B cell (primary cell): ENCODE measurements around the gene HDAC1. TPM values are rescaled to one million over a fixed set of nuclear protein-coding genes. Genes with fewer than 3 reads are reported as not detected.
"Not testable (repeated sequence)": the region's sequence is repeated elsewhere in the genome, so short reads cannot be mapped to it uniquely, and the experiment has no call there.

Experiments used
- ATAC-seq: fragments of 200-7000 bp; cut with Tn5 transposase; one replicate; pipeline ENCODE4 v1.10.0; 2021; ENCODE audit warnings: low read depth, mild to moderate bottlenecking, moderate number of reproducible peaks, moderate library complexity
- CTCF ChIA-PET: fragments of 350-600 bp; sonication (Branson Sonifier 250); formaldehyde crosslinking; loops from one replicate; lab custom pipeline; 2021; ENCODE audit warnings: antibody characterized with exemption, inconsistent platforms; lab: Charles Lee
- POLR2A ChIA-PET: fragments of 350-600 bp; sonication (Branson Sonifier 250); formaldehyde crosslinking; loops from one replicate; lab custom pipeline; 2021; ENCODE audit warnings: antibody characterized with exemption; lab: Charles Lee
- DNase-seq: peaks from one replicate; pipeline ENCODE4 v3.0.0; 2013
- H2AFZ ChIP-seq: 2 replicates; pipeline ENCODE4 v1.6.1; 2012; ENCODE audit warnings: mild to moderate bottlenecking, low read depth, low read length; ENCODE audit not compliant: insufficient read depth, poor library complexity, severe bottlenecking
- H3K27ac ChIP-seq, 2 donors: 1 replicate in 1 of 2; 2 replicates in 1 of 2; pipeline ENCODE4 v1.5.1; 2012 to 2013; ENCODE audit warnings: low read length in 2 of 2, mild to moderate bottlenecking in 2 of 2, moderate library complexity in 1 of 2
- H3K27me3 ChIP-seq, 4 experiments: fragments of 200-600 bp in 1 of 4; sonication (generic) in 1 of 4; replicated peaks in 1 of 4; 1 replicate in 2 of 4; 2 replicates in 2 of 4; pipeline versions ENCODE4 v1.6.1 to v1.7.0; 2013 to 2016; ENCODE audit warnings: low read length in 3 of 4, mild to moderate bottlenecking in 2 of 4, mixed read lengths in 1 of 4, moderate library complexity in 1 of 4; ENCODE audit not compliant: insufficient read depth in 4 of 4, control insufficient read depth in 3 of 4; ENCODE audit errors: control extremely low read depth in 1 of 4
- H3K36me3 ChIP-seq, 2 experiments: replicated peaks in 1 of 2; 1 replicate in 1 of 2; 2 replicates in 1 of 2; pipeline versions ENCODE4 v1.6.1 to v1.7.1; 2013; ENCODE audit warnings: low read length in 1 of 2; ENCODE audit not compliant: insufficient read depth in 2 of 2, control insufficient read depth in 1 of 2; ENCODE audit errors: control extremely low read depth in 1 of 2, extremely low read depth in 1 of 2
- H3K4me1 ChIP-seq, 2 donors: fragments of 200-600 bp in 1 of 2; sonication (generic) in 1 of 2; 1 replicate in 1 of 2; 2 replicates in 1 of 2; pipeline versions ENCODE4 v1.5.1 to v1.6.1; 2013 to 2017; ENCODE audit warnings: low read length in 2 of 2; ENCODE audit not compliant: control insufficient read depth in 2 of 2, insufficient read depth in 2 of 2
- H3K4me2 ChIP-seq: replicated peaks from 2 replicates; pipeline ENCODE3; 2012; ENCODE audit warnings: mild to moderate bottlenecking, low read depth, low read length; ENCODE audit not compliant: poor library complexity, severe bottlenecking
- H3K4me3 ChIP-seq, 5 experiments: fragments of 200-600 bp in 1 of 5; sonication (generic) in 1 of 5; 1 replicate in 3 of 5; 2 replicates in 2 of 5; pipeline versions ENCODE4 v1.5.1 to v1.7.0; 2011 to 2016; ENCODE audit warnings: low read length in 4 of 5, mild to moderate bottlenecking in 4 of 5, low read depth in 2 of 5, control low read depth in 1 of 5, moderate library complexity in 1 of 5; ENCODE audit not compliant: insufficient read depth in 1 of 5; ENCODE audit errors: control extremely low read depth in 1 of 5, extremely low read depth in 1 of 5
- H3K79me2 ChIP-seq: fragments of 200-600 bp; sonication (generic); one replicate; pipeline ENCODE4 v1.6.0; 2016; ENCODE audit warnings: low read length; ENCODE audit not compliant: control insufficient read depth, insufficient read depth
- H3K9ac ChIP-seq: fragments of 200-600 bp; sonication (generic); 2 replicates; pipeline ENCODE4 v1.6.1; 2017; ENCODE audit warnings: mild to moderate bottlenecking, low read length, moderate library complexity
- H3K9me3 ChIP-seq, 3 donors: one replicate each; pipeline versions ENCODE4 v1.6.1 to v1.7.1; 2013; ENCODE audit warnings: low read length in 2 of 3; ENCODE audit not compliant: control insufficient read depth in 2 of 3, insufficient read depth in 1 of 3; ENCODE audit errors: control extremely low read depth in 1 of 3
- H4K20me1 ChIP-seq: 2 replicates; pipeline ENCODE4 v1.6.0; 2012; ENCODE audit warnings: mild to moderate bottlenecking, low read length; ENCODE audit not compliant: insufficient read depth, control insufficient read depth, poor library complexity, severe bottlenecking
- H3K27ac Mint-ChIP-seq: one replicate; pipeline ENCODE4 v1.8.0; 2021; ENCODE audit warnings: mixed read lengths
- H3K27me3 Mint-ChIP-seq: one replicate; pipeline ENCODE4 v1.8.0; 2021; ENCODE audit warnings: mixed read lengths
- H3K4me1 Mint-ChIP-seq: one replicate; pipeline ENCODE4 v1.8.0; 2021; ENCODE audit warnings: mixed read lengths
- H3K4me3 Mint-ChIP-seq: one replicate; pipeline ENCODE4 v1.8.0; 2021; ENCODE audit warnings: mixed read lengths
- H3K9me3 Mint-ChIP-seq: one replicate; pipeline ENCODE4 v1.8.0; 2022; ENCODE audit warnings: mixed read lengths; ENCODE audit not compliant: insufficient read depth
- CTCF ChIP-seq: fragments of 200-600 bp; IDR thresholded peaks from one replicate; pipeline ENCODE4 v1.8.0; 2022; ENCODE audit warnings: antibody characterized with exemption, mild to moderate bottlenecking
- EZH2 ChIP-seq: IDR thresholded peaks from 2 replicates; pipeline ENCODE4 v1.6.1; 2012; ENCODE audit warnings: borderline replicate concordance, low read depth, mild to moderate bottlenecking, moderate library complexity, low read length; ENCODE audit not compliant: insufficient read depth, poor library complexity, severe bottlenecking
- WGBS: methylation state at CpG from one replicate; pipeline ENCODE4 v1.1.5; 2013; ENCODE audit warnings: missing lambda C conversion rate; ENCODE audit not compliant: insufficient coverage; 5-methylcytosine and 5-hydroxymethylcytosine counted together
- intact Hi-C: fragments of 100-400 bp; cut with micrococcal nuclease; formaldehyde crosslinking; loops from one replicate; pipeline ENCODE4 v1.10.0; 2022
- polyA plus RNA-seq: library from polyadenylated mRNA; depleted of rRNA; stranded (reverse); fragments of >200 nt; gene quantifications from 2 replicates; pipeline ENCODE4 v1.2.3, GENCODE V29; 2012
- total RNA-seq, 2 donors: library from RNA; stranded (reverse); fragments of 120-200 nt in 1 of 2; gene quantifications; 1 replicate in 1 of 2; 2 replicates in 1 of 2; pipeline versions ENCODE4 v1.2.3 to v1.2.4, GENCODE V29; 2013 to 2022

The HDAC1 gene
- total and polyA plus RNA-seq, 2 donors (not counting 1 experiment from before 2014, with no cell fraction given) = 184 to 205 TPM

GRCh38 chr1:32355778-32356177 lies 63.9 kb downstream of the HDAC1 start:
- H3K27me3 Mint-ChIP-seq, H3K9ac ChIP-seq, H3K4me3 ChIP-seq, H3K27ac ChIP-seq, H3K4me2 ChIP-seq, ATAC-seq, H3K27ac Mint-ChIP-seq, H3K4me3 Mint-ChIP-seq, H3K79me2 ChIP-seq, H4K20me1 ChIP-seq, H3K36me3 ChIP-seq, H3K9me3 ChIP-seq, H3K27me3 ChIP-seq, H3K9me3 Mint-ChIP-seq, H2AFZ ChIP-seq, DNase-seq: not testable (repeated sequence)
- peaks cover 24% of the 10 kb centered on the region for H3K4me1 Mint-ChIP-seq
- ChIA-PET CTCF (interaction anchor here (0.6 to 1.5 kb wide), 3 partner anchors 12 to 172 kb away, joined by 3 to 4 read pairs (median 3); no protein-coding TSS in a partner anchor), POLR2A (interaction anchor here (0.9 kb wide), 1 partner anchor 20 kb away, joined by 5 read pairs; the partner anchor contains the start of gene MARCKSL1)
- intact Hi-C loops = loop anchor here (10.0 kb wide), 1 partner anchor 711 kb away; the partner anchor contains the start of gene PEF1
- H3K4me1 ChIP-seq = peaks cover 20 to 30% of the 10 kb centered on the region in 2 donors
- WGBS = 100% methylated on average over 4 of the region's 6 CpGs

- intact Hi-C loops = loop anchor here (10.0 kb wide), 1 partner anchor 712 kb away; the partner anchor contains the start of gene PEF1
- ATAC-seq = no peak
- Histone ChIP-seq H3K4me3 (no peak overlapping the region), H3K9me3 (no peaks in the 10 kb centered on the region), H3K36me3 (no peaks in the 10 kb centered on the region), H2AFZ (no peak overlapping the region), H3K4me1 (peaks cover 25 to 35% of the 10 kb centered on the region in 2 donors), H3K79me2 (no peaks in the 10 kb centered on the region), H3K4me2 (no peak overlapping the region), H3K27ac (no peak overlapping the region), H3K27me3 (no peaks in the 10 kb centered on the region), H4K20me1 (no peaks in the 10 kb centered on the region), H3K9ac (no peak overlapping the region)
- CTCF ChIA-PET = interaction anchor here (1.5 kb wide), 1 partner anchor 11 kb away, joined by 4 read pairs; no protein-coding TSS in a partner anchor
- WGBS = no CpG with 5 or more reads among the region's 1 CpG
- Mint-ChIP-seq H3K9me3 (no peaks in the 10 kb centered on the region), H3K4me1 (peaks cover 22% of the 10 kb centered on the region), H3K27me3 (no peaks in the 10 kb centered on the region), H3K27ac (no peak overlapping the region), H3K4me3 (no peak overlapping the region)
- no peak for TF ChIP-seq CTCF
- TF ChIP-seq EZH2 = no peak
- no peak for DNase-seq
- POLR2A ChIA-PET = no interaction called here
Measured at GRCh38 chr1:32356478-32356877, 64.6 kb downstream of the HDAC1 start.
